Measurements from ENCODE around the gene UNC45A. TPM values are rescaled to one million over a fixed set of nuclear protein-coding genes. Genes with fewer than 3 reads are reported as not detected.
"Not testable (repeated sequence)": the region's sequence is repeated elsewhere in the genome, so short reads cannot be mapped to it uniquely, and the experiment has no call there.

UNC45A gene
- total and polyA plus RNA-seq, 2 of the 8 experiments (the other 6 are each of a cell fraction or from before 2014, with no cell fraction given), result 74.1 to 84.2 TPM

DNA sequence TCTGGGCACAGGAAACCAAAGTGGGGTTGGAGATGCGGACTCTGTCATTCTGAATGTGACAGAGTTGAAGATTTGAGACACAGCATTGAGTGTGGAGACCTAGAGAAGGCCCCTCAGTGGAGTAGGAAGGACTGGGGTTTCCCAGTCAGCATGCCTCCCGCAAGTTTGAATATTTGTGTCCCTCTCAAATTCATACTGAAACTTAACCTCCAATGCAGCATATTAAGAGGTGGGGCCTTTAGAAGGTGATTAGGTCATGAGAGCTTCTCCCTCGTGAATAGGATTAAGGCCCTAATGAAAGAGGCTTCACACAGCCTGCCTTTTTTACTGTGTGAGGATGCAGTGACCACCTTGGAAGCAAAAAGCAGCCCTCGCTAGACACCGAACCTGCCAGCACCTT is 10.7 kb upstream of the UNC45A start (continued):
- no peak for TF ChIP-seq NANOG (IDR thresholded peaks at IDR 0.05; ENCODE audit: insufficient read depth, low read depth, low read length, poor library complexity, severe bottlenecking)
- no peak for TF ChIP-seq YY1 (IDR thresholded peaks at IDR 0.05; ENCODE audit: low read depth, low read length)
- no peak for TF ChIP-seq SP2 (IDR thresholded peaks at IDR 0.05; ENCODE audit: low read length)

DNA sequence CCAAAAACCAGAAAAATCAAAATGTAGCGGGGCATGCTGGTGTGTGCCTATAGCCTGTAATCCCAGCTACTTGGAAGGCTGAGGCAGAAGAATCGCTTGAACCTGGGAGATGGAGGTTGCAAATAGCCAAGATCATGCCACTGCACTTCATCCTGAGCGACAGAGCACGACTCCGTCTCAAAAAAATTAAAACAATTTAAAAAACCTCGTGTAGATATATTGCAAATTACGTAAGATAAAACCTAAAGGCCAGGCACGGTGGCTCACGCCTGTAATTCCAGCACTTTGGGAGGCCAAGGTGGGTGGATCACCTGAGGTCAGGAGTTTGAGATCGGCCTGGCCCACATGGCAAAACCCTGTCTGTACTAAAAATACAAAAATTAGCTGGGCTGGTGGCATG is 8.3 kb upstream of the UNC45A start:
- H3K4me1 ChIP-seq (replicated peaks in 1 of 4; ENCODE audit: control insufficient read depth in 3 of 4, insufficient read depth in 4 of 4, low read length in 3 of 4); H2BK5ac ChIP-seq (ENCODE audit: low read depth, low read length); H3K79me2 ChIP-seq (ENCODE audit: control insufficient read depth in 1 of 2, insufficient read depth in 2 of 2, low read length in 2 of 2); H3K18ac ChIP-seq (ENCODE audit: extremely low read depth, low read length); H2BK12ac ChIP-seq (ENCODE audit: low read depth, low read length); FAIRE-seq; H3K9ac ChIP-seq (replicated peaks in 1 of 4; ENCODE audit: extremely low read depth in 1 of 4, low read depth in 3 of 4, low read length in 3 of 4); H3K23ac ChIP-seq (ENCODE audit: insufficient read length); H4K5ac ChIP-seq (ENCODE audit: insufficient read length, low read depth, low read length); H3K23me2 ChIP-seq (ENCODE audit: low read depth, low read length); H2BK15ac ChIP-seq (ENCODE audit: low read length); H4K20me1 ChIP-seq (replicated peaks in 1 of 2; ENCODE audit: control insufficient read depth in 1 of 2, insufficient read depth in 2 of 2, low read length in 2 of 2); H3K36me3 ChIP-seq (ENCODE audit: control insufficient read depth in 2 of 4, insufficient read depth in 4 of 4, low read length in 3 of 4); H2BK20ac ChIP-seq (ENCODE audit: low read length); H3K4ac ChIP-seq (replicated peaks; ENCODE audit: insufficient read length, low read depth, low read length); H3K27ac ChIP-seq (ENCODE audit: low read depth, low read length); DNase-seq (ENCODE audit: low read depth in 1 of 2, low spot score in 2 of 2); H4K91ac ChIP-seq (replicated peaks; ENCODE audit: insufficient read length, low read length); H3K4me3 ChIP-seq (ENCODE audit: extremely low read depth in 1 of 4, insufficient read depth in 2 of 4, low read depth in 3 of 4, low read length in 4 of 4); H2AFZ ChIP-seq (ENCODE audit: low read length); H3K27me3 ChIP-seq (replicated peaks in 1 of 4; ENCODE audit: control insufficient read depth in 3 of 4, extremely low read depth in 1 of 4, insufficient read depth in 3 of 4, low read length in 3 of 4); H3K9me3 ChIP-seq (ENCODE audit: insufficient read depth in 2 of 2, low read depth in 1 of 2, low read length in 1 of 2); H3K14ac ChIP-seq (ENCODE audit: insufficient read length); H2BK120ac ChIP-seq (replicated peaks; ENCODE audit: low read depth, low read length); H3K79me1 ChIP-seq (ENCODE audit: low read depth, low read length); H4K8ac ChIP-seq (ENCODE audit: extremely low read depth, insufficient read depth, low read length); POLR2A ChIA-PET (ENCODE audit: partially characterized antibody); H3K56ac ChIP-seq (replicated peaks; ENCODE audit: insufficient read length, low read depth, low read length); H2AK5ac ChIP-seq (ENCODE audit: low read depth, low read length); H3K4me2 ChIP-seq (ENCODE audit: insufficient read depth in 1 of 2, low read depth in 2 of 2, low read length in 2 of 2): not testable (repeated sequence)
- 95% methylated on average over 10 of the region's 10 CpGs; no CpG with 5 or more reads in 1 of the 2 experiments for WGBS, 2 experiments (ENCODE audit: extremely low coverage in 1 of 2, insufficient coverage in 1 of 2, insufficient read length in 1 of 2, insufficient replicate concordance in 2 of 2, low coverage in 1 of 2, low lambda C conversion rate in 2 of 2, missing lambda C conversion rate in 1 of 2)
- CTCF ChIA-PET (ENCODE audit: partially characterized antibody), result interaction anchor here (0.7 to 11.1 kb wide), 6 partner anchors 8 to 1396 kb away, joined by 3 to 187 read pairs (median 5); partner anchors contain the start of genes MAN2A2 and UNC45A
